ENCODE results near the gene MINDY1. TPM values are rescaled to one million over a fixed set of nuclear protein-coding genes. Genes with fewer than 3 reads are reported as not detected.

MINDY1 gene
- total and polyA plus RNA-seq, 2 donors (not counting 3 experiments of a cell fraction or from before 2014, with no cell fraction given), result 12.0 to 15.4 TPM

GRCh38 chr1:150999926-151000325, 6.8 kb downstream of the MINDY1 start:
- H3K4me2 ChIP-seq (ENCODE audit: insufficient read depth, low read length), result no peak overlapping the region
- peak overlapping the region; percentile 63 for H3K9ac ChIP-seq (replicated peaks; ENCODE audit: extremely low read depth, insufficient read depth, low read length)
- no peaks in the 10 kb centered on the region for H3K27me3 ChIP-seq (ENCODE audit: control insufficient read depth in 2 of 2, insufficient read depth in 2 of 2, low read length in 2 of 2)
- intact Hi-C loops (cut with micrococcal nuclease) (no loop called here), dilution Hi-C loops (cut with MboI; ENCODE audit: extremely low pct_ligation_motif_present, low sequenced_read_pairs) (no loop called here)
- H3K27ac ChIP-seq (ENCODE audit: insufficient read depth, low read depth, low read length), result peak overlapping the region; percentile 89
- ChIA-PET POLR2A (no interaction called here), CTCF (interaction anchor here (1.6 to 12.3 kb wide), 2 partner anchors 19 to 24 kb away, joined by 6 to 278 read pairs; partner anchors contain the start of genes ANXA9 and CERS2)
- peaks cover 0 to 11% of the 10 kb centered on the region in 2 experiments for H3K36me3 ChIP-seq (ENCODE audit: control insufficient read depth in 2 of 2, extremely low read depth in 1 of 2, insufficient read depth in 2 of 2, low read length in 2 of 2)
- H3K4me1 ChIP-seq (ENCODE audit: control insufficient read depth, extremely low read depth, insufficient read depth, low read length), result peaks cover 11% of the 10 kb centered on the region
- no TSS peak for BruUV-seq (replicated peaks)
- no peaks in the 10 kb centered on the region for H3K9me3 ChIP-seq (replicated peaks; ENCODE audit: control insufficient read depth, insufficient read depth, low read length)
- H2AFZ ChIP-seq (ENCODE audit: low read depth, low read length), result no peak overlapping the region
- H3K9me1 ChIP-seq (replicated peaks; ENCODE audit: control insufficient read depth, extremely low read depth, insufficient read depth, low read length), result no peaks in the 10 kb centered on the region
- no peaks in the 10 kb centered on the region for H4K20me1 ChIP-seq (replicated peaks; ENCODE audit: control insufficient read depth, extremely low read depth, insufficient read depth, low read length)
- FAIRE-seq, result peak; percentile 67
- TF ChIP-seq MYC (IDR thresholded peaks at IDR 0.05; ENCODE audit: low read depth, low read length) (no peak), EZH2 (IDR thresholded peaks at IDR 0.05; ENCODE audit: borderline replicate concordance, low read depth, low read length, severe bottlenecking) (no peak), FOS (IDR thresholded peaks at IDR 0.05; ENCODE audit: borderline replicate concordance, insufficient read depth, low read length) (no peak), MAX (IDR thresholded peaks at IDR 0.05; ENCODE audit: insufficient read depth, insufficient read length) (no peak), GATA2 (IDR thresholded peaks at IDR 0.05; ENCODE audit: insufficient read depth, insufficient read length, low read depth, low read length) (no peak), POLR2AphosphoS5 (IDR thresholded peaks at IDR 0.05; ENCODE audit: insufficient read depth, low read depth, low read length) (no peak), JUN (IDR thresholded peaks at IDR 0.05; ENCODE audit: borderline replicate concordance, insufficient read depth, insufficient read length, low read depth) (no peak)
- no peak overlapping the region for H3K4me3 ChIP-seq (replicated peaks in 1 of 3; ENCODE audit: insufficient read depth in 1 of 3, low read depth in 1 of 3, low read length in 3 of 3)
- H3K79me2 ChIP-seq (ENCODE audit: control insufficient read depth, insufficient read depth, low read length), result no peaks in the 10 kb centered on the region
- DNase-seq (ENCODE audit: low read depth, low spot score), result no peak

All from endothelial cell of umbilical vein (primary cell).